ENCODE data around the gene E2F2. TPM values are rescaled to one million over a fixed set of nuclear protein-coding genes. Genes with fewer than 3 reads are reported as not detected.
A peak's percentile ranks its signal among the peaks of the same experiment; 100 is the strongest.

E2F2 gene
- total RNA-seq, 6 experiments from 2014 or later, result 0.83 to 2.1 (median 1.9) TPM

DNA sequence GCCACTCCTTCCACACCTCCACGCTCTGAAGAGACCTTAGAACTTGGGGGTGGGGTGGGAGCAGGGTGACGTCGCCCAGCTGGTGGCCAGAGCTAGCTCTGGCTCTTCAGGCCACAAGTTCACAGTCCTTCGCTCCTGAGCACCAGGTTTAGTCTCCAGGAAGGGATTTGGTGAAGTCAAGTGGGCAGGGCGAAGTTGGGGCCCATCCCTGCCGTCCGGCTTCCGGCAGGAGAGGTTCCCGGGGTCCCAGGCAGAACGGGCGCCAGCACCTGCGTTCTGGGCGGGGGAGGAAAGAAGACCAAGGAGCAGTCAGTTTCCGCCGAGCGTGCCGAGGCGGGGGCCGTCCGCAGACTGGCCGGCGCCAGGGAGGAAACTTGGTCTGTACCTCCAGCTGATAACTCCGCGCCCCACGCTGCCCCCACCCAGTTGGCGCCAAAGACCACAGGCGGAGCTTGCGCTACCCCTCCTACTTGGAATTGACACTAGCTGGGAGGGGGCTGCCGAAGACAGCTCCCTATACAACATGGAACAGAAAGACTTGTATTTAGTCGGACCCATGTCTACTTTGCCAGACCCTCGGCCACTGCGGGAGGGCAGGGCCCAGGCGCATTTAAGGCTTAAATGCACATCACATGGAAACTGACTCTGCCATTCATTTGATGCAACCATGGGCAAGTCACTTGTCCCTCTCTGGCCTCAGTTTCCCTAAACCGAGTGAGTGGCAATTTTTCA, 27.3 kb upstream of the E2F2 start:
- DNase-seq, result peak; percentile 51
- Mint-ChIP-seq H3K4me1 (ENCODE audit: low read depth) (peaks cover 75% of the 10 kb centered on the region), H3K9me3 (peaks cover 28% of the 10 kb centered on the region), H3K36me3 (ENCODE audit: low read depth) (peaks cover 29% of the 10 kb centered on the region), H3K27me3 (ENCODE audit: insufficient read depth) (peaks cover 59% of the 10 kb centered on the region), H3K27ac (peak overlapping the region; percentile 98), H3K4me3 (peak overlapping the region; percentile 96)
- TF ChIP-seq, protein P1, sequence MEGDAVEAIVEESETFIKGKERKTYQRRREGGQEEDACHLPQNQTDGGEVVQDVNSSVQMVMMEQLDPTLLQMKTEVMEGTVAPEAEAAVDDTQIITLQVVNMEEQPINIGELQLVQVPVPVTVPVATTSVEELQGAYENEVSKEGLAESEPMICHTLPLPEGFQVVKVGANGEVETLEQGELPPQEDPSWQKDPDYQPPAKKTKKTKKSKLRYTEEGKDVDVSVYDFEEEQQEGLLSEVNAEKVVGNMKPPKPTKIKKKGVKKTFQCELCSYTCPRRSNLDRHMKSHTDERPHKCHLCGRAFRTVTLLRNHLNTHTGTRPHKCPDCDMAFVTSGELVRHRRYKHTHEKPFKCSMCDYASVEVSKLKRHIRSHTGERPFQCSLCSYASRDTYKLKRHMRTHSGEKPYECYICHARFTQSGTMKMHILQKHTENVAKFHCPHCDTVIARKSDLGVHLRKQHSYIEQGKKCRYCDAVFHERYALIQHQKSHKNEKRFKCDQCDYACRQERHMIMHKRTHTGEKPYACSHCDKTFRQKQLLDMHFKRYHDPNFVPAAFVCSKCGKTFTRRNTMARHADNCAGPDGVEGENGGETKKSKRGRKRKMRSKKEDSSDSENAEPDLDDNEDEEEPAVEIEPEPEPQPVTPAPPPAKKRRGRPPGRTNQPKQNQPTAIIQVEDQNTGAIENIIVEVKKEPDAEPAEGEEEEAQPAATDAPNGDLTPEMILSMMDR (IDR thresholded peaks at IDR 0.05), result no peak

DNA sequence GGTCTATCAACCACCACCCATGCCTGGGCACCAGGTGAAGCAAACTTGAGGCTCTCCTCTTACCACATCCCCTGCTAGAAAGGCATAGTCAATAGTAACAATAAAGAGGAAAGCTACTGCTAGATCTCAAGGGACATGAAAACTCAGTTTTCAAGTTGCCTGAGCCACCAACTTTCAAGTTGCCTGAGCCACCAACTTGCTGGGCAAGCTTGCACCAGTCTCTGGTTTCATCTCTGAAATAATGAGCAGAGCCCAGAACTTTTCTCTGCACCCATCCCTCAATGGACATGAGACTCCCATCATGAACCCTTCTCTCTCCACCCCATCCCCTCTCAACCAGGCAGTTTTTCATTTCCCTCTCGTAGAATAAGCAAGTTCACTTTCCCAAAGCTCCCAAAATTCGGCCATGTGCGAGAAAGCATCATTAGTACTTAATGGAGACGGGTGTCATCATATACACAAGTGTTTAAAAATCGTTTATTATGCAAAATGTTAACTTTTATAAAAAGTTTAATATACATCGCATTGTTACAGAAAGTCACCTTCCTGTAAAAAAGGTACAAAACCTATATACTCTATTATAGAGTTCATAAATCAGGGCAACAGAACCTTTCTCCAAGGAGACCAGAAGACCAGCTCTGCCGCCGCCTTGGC, 26.6 kb upstream of the E2F2 start:
- H3K36me3 Mint-ChIP-seq (ENCODE audit: low read depth), result peaks cover 29% of the 10 kb centered on the region
- peak overlapping the region; percentile 98 for H3K27ac Mint-ChIP-seq
- peaks cover 28% of the 10 kb centered on the region for H3K9me3 Mint-ChIP-seq
- peaks cover 72% of the 10 kb centered on the region for H3K4me1 Mint-ChIP-seq (ENCODE audit: low read depth)
- TF ChIP-seq, protein P1 (IDR thresholded peaks at IDR 0.05), result no peak
- peak overlapping the region; percentile 96 for H3K4me3 Mint-ChIP-seq
- DNase-seq, result no peak
- H3K27me3 Mint-ChIP-seq (ENCODE audit: insufficient read depth), result peaks cover 61% of the 10 kb centered on the region

DNA sequence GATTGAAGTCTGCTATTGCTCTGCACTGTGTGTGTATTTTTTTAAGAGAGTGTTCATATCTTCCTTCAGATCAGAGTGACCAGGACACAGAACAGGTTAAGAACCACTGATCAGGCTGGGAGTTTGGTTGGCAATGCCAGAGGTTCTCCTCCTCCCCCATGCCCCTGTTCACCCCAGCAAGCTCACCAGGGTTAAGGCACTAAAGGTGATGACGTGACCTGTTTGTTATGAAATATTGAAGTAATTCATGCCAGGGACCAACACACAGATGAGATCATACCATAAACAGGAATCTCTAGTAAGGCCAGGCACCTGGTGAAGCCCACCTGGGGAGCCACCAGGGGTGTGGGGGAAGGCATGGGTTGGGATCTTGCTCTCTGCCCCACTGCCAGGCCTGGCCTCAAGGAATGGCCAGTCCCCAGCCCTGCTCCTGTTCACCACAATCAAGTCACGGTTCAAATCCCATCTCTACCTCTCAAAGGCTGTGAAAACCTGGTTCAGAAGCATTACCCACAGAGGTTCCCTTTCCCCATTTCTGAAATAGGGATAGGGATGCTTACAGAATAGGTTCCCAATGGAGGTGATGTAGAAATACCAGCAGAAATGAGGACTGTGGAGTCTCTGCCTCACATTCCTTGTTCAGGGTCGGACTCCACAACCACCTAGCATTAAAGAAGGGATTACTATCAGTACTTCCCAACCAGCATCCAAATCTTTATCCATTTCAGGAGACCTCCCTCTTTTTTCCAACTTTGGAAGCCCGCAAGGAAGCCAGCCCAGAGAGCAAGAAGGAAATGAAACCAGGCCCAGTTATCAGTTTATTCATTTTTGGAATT, 25.8 kb upstream of the E2F2 start:
- DNase-seq, result peak; percentile 74
- Mint-ChIP-seq H3K4me1 (ENCODE audit: low read depth) (peaks cover 64% of the 10 kb centered on the region), H3K27me3 (ENCODE audit: insufficient read depth) (peaks cover 64% of the 10 kb centered on the region), H3K9me3 (peaks cover 28% of the 10 kb centered on the region), H3K27ac (peak overlapping the region; percentile 98), H3K4me3 (peak overlapping the region; percentile 96), H3K36me3 (ENCODE audit: low read depth) (peaks cover 29% of the 10 kb centered on the region)
- TF ChIP-seq, protein P1 (IDR thresholded peaks at IDR 0.05), result no peak

DNA sequence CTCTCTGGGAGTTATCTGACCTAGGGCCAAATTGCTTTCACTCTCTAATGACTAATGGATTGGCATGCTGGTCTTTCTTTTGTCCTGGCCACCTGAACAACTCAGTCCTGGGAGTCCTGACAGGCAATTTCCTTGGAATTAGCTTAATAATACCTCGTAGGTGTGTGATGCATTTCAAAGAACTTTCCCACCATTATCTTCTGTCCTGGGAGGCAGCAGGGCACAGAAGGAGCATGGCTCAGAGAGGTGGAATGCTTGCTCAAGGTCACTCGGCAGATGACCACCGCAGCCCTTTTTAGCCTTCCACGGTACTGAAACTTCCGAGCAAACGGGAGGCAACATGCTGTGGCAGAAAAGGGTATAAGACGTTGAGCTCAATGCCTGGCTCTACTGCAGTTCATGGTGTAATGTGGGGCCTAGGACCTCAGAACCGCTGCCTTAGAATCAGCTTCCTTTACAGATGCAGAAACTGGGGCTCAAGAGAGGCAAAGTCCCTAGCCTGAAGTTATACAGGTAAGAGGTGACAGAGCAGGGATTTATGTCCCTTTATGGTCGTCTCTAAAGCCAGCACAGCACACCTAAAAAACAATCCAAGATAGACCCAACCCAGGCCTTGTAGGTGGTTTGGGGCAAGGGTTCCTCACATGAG, 25.1 kb upstream of the E2F2 start:
- TF ChIP-seq, protein P1 (IDR thresholded peaks at IDR 0.05), result no peak
- H3K27me3 Mint-ChIP-seq (ENCODE audit: insufficient read depth), result peaks cover 64% of the 10 kb centered on the region
- peak overlapping the region; percentile 98 for H3K27ac Mint-ChIP-seq
- H3K9me3 Mint-ChIP-seq, result peaks cover 28% of the 10 kb centered on the region
- H3K4me1 Mint-ChIP-seq (ENCODE audit: low read depth), result peaks cover 61% of the 10 kb centered on the region
- peaks cover 29% of the 10 kb centered on the region for H3K36me3 Mint-ChIP-seq (ENCODE audit: low read depth)
- DNase-seq, result peak; percentile 88
- H3K4me3 Mint-ChIP-seq, result peak overlapping the region; percentile 96

All from HFFc6 (cell line).